ENCODE measurements around the gene SNX13.

Gene SNX13

GRCh38 chr7:17743316-17743715 is 197.0 kb downstream of the SNX13 start:
- Histone ChIP-seq H2AFZ (ENCODE audit: low read depth) (no peak overlapping the region), H3K79me2 (ENCODE audit: insufficient read depth, low read depth) (no peaks in the 10 kb centered on the region), H3K27ac (peak overlapping the region; percentile 42; the same call in 1 of the 2 replicates), H3K36me3 (ENCODE audit: insufficient read depth) (no peaks in the 10 kb centered on the region), H3K4me2 (peak overlapping the region; percentile 32), H4K20me1 (ENCODE audit: insufficient read depth) (no peaks in the 10 kb centered on the region), H3K4me1 (ENCODE audit: low read depth, poor library complexity, severe bottlenecking) (peaks cover 42% of the 10 kb centered on the region), H3K27me3 (ENCODE audit: insufficient read depth, low read depth) (no peaks in the 10 kb centered on the region), H3K4me3 (IDR thresholded peaks at IDR 0.05; ENCODE audit: insufficient read depth, low read depth, low read length) (no peak overlapping the region), H3K9ac (no peak overlapping the region)
- TF ChIP-seq, protein P1, sequence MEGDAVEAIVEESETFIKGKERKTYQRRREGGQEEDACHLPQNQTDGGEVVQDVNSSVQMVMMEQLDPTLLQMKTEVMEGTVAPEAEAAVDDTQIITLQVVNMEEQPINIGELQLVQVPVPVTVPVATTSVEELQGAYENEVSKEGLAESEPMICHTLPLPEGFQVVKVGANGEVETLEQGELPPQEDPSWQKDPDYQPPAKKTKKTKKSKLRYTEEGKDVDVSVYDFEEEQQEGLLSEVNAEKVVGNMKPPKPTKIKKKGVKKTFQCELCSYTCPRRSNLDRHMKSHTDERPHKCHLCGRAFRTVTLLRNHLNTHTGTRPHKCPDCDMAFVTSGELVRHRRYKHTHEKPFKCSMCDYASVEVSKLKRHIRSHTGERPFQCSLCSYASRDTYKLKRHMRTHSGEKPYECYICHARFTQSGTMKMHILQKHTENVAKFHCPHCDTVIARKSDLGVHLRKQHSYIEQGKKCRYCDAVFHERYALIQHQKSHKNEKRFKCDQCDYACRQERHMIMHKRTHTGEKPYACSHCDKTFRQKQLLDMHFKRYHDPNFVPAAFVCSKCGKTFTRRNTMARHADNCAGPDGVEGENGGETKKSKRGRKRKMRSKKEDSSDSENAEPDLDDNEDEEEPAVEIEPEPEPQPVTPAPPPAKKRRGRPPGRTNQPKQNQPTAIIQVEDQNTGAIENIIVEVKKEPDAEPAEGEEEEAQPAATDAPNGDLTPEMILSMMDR (conservative IDR thresholded peaks at IDR 0.05; ENCODE audit: low read depth, low read length), result no peak

DNA sequence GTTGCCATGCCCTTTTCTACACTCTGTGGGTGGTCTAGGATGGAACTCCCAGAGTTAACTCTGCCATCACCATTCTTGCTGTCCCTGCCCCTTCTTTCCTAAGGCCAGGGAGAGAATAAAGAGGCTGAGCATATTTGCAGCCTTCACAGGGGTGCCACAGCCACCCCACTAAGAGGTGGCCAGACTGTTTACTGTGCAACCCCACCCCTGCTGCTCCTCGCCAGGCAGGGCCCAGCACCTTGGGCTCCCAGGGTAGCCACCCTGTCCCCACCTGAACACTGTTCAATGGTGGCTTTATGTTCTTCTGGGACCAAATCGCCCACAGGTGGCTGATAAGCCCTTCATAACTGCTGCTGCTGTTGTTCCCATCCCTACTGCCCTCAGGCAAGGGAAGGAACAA is 198.9 kb downstream of the SNX13 start:
- no peak overlapping the region for H2AFZ ChIP-seq (ENCODE audit: low read depth)
- no peaks in the 10 kb centered on the region for H4K20me1 ChIP-seq (ENCODE audit: insufficient read depth)
- H3K9ac ChIP-seq, result no peak overlapping the region
- TF ChIP-seq, protein P1 (conservative IDR thresholded peaks at IDR 0.05; ENCODE audit: low read depth, low read length), result no peak
- H3K27me3 ChIP-seq (ENCODE audit: insufficient read depth, low read depth), result no peaks in the 10 kb centered on the region
- H3K4me1 ChIP-seq (ENCODE audit: low read depth, poor library complexity, severe bottlenecking), result peaks cover 42% of the 10 kb centered on the region
- H3K36me3 ChIP-seq (ENCODE audit: insufficient read depth), result no peaks in the 10 kb centered on the region
- no peak overlapping the region; the same call in 1 of the 2 replicates for H3K4me2 ChIP-seq
- H3K27ac ChIP-seq, result no peak overlapping the region
- H3K4me3 ChIP-seq (IDR thresholded peaks at IDR 0.05; ENCODE audit: insufficient read depth, low read depth, low read length), result no peak overlapping the region
- no peaks in the 10 kb centered on the region for H3K79me2 ChIP-seq (ENCODE audit: insufficient read depth, low read depth)

All from KMS-11 (cell line).